GM08714 (cell line): Measurements from ENCODE around the gene CEP97.
"Not testable (repeated sequence)": the region's sequence is repeated elsewhere in the genome, so short reads cannot be mapped to it uniquely, and the experiment has no call there.

Experiments used
- H3K4me3 ChIP-seq: fragments of 200-500 bp; sonication (Bioruptor generic); 2 replicates; pipeline ENCODE4 v1.5.1; 2014; ENCODE audit warnings: mild to moderate bottlenecking, low read length, inconsistent platforms
- ZNF274 ChIP-seq: IDR thresholded peaks from 2 replicates; pipeline ENCODE4 v1.6.1; 2012; ENCODE audit warnings: mild to moderate bottlenecking, low read depth, low read length

CEP97 gene

GRCh38 chr3:101722394-101723173, 1.8 kb upstream of the CEP97 start:
- peak overlapping the region; percentile 48; the same call in 1 of the 2 replicates for H3K4me3 ChIP-seq

GRCh38 chr3:101725194-101725889, 928 bp downstream of the CEP97 start:
- TF ChIP-seq ZNF274, result no peak
- peak overlapping the region; percentile 72 for H3K4me3 ChIP-seq

More at GRCh38 chr3:101722394-101723173, 1.8 kb upstream of the CEP97 start:
- no peak for TF ChIP-seq ZNF274

- TF ChIP-seq ZNF274, result no peak
- peak overlapping the region; percentile 72 for H3K4me3 ChIP-seq
Observed at GRCh38 chr3:101725890-101726275, 1.5 kb downstream of the CEP97 start.

GRCh38 chr3:101729586-101729985, 5.2 kb downstream of the CEP97 start:
- no peak for TF ChIP-seq ZNF274
- no peak overlapping the region for H3K4me3 ChIP-seq

GRCh38 chr3:101730839-101731238, 6.4 kb downstream of the CEP97 start:
- no peak for TF ChIP-seq ZNF274
- no peak overlapping the region for H3K4me3 ChIP-seq

GRCh38 chr3:101732240-101732641, 7.8 kb downstream of the CEP97 start:
- no peak for TF ChIP-seq ZNF274
- H3K4me3 ChIP-seq, result no peak overlapping the region

- H3K4me3 ChIP-seq, result no peak overlapping the region
- TF ChIP-seq ZNF274, result no peak
Observed at GRCh38 chr3:101735833-101736232, 11.4 kb downstream of the CEP97 start.

- not testable (repeated sequence) for H3K4me3 ChIP-seq
Observed at GRCh38 chr3:101741914-101742313, 17.5 kb downstream of the CEP97 start.

- no peak overlapping the region for H3K4me3 ChIP-seq
- no peak for TF ChIP-seq ZNF274
Observed at GRCh38 chr3:101744811-101745210, 20.4 kb downstream of the CEP97 start.

GRCh38 chr3:101745934-101746333, 21.5 kb downstream of the CEP97 start:
- not testable (repeated sequence) for H3K4me3 ChIP-seq

- not testable (repeated sequence) for H3K4me3 ChIP-seq
Observed at GRCh38 chr3:101753386-101754113, 29.1 kb downstream of the CEP97 start.

GRCh38 chr3:101758224-101758623, 33.8 kb downstream of the CEP97 start:
- TF ChIP-seq ZNF274, result no peak

GRCh38 chr3:101762041-101762646, 37.7 kb downstream of the CEP97 start:
- TF ChIP-seq ZNF274, result no peak
- H3K4me3 ChIP-seq, result no peak overlapping the region

More at GRCh38 chr3:101758224-101758623, 33.8 kb downstream of the CEP97 start:
- no peak overlapping the region for H3K4me3 ChIP-seq

GRCh38 chr3:101777745-101778281, 53.4 kb downstream of the CEP97 start:
- H3K4me3 ChIP-seq, result not testable (repeated sequence)
